Activated CD4-positive, CD25-positive, alpha-beta regulatory T cell treated with anti-CD3 and anti-CD28 coated beads, Interleukin-2, amount 50 U/mL, for 24 hours (primary cell): ENCODE data around the gene ADGRE3.
"Not testable (repeated sequence)": the region's sequence is repeated elsewhere in the genome, so short reads cannot be mapped to it uniquely, and the experiment has no call there.

ENCODE experiments used
- ATAC-seq, 2 donors: fragments of 150-1000 bp; cut with Tn5 transposase; one replicate each; pipeline ENCODE4 v1.10.0; 2021; ENCODE audit warnings: mild to moderate bottlenecking in 1 of 2, moderate library complexity in 1 of 2

The ADGRE3 gene

DNA sequence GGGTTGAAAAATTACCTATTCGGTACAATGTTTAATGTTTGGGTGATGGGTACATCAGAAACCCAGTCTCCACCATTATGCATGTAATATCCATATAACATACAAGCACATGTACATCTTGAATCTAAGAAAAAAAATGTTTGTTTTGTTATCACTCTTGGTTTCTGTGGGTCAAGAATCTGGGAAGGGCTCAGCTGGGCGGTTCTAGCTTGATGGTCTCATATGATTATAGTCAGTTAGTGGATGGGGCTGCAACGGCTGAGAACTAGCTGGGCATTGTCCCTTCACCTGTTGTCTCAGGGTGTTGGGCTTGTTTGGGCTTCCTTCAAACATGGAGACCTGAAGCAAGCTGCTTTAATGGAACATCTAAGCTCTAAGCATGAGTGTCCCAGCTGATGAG, 4.7 kb downstream of the ADGRE3 start:
- no peak for ATAC-seq

DNA sequence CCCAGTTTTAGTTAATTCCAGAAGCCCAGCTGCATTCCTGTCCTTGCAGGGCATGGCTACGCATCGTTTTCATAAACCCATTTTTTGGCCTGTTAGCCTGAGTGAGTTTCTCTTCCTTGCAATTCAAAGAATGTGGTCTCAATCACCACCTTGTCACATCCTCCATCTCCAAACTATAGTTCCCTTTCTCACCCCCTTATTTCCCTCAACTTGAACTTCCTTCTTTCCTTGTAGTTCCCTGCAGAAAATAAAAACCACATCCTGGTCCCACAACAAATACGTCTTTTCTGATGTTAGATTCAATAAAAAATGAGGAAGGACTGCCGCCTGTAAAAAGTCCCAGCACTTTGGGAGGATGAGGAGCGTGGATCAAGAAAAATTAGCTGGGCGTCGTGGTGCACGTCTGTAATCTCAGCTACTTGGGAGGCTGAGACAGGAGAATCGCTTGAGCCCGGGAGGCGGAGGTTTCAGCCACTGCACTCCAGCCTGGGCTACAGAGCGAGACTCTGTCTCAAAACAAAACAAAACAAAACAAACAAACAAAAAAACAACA, 13.2 kb downstream of the ADGRE3 start:
- ATAC-seq: no peak

DNA sequence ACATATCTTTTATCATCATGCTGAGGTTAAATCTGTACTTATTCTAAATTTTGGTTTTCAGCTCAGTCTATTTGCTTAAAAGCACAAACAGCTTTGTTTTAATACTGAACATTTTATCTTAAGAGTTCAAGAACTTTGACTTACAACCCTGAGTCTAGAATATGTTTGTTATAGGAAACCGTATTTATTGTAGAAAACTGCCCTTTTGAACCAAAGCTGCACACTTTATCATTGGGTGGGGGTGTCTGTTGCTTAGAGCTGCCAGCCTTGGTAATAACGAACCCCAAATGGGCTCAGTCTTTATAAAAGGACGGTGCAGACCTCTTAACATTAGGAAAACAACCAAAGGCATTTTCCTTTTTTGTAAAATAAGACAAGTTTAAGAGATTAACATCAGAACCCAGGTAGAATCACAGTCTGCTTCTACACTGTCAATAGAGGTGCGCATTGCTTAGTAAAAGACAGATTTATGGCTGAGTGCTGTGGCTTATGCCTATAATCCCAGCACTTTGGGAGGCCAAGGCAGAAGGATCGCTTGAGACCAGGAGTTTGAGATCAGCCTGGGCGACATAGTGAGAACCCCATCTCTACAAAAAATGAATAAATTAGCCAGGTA, 14.7 kb downstream of the ADGRE3 start:
- ATAC-seq: no peak

DNA sequence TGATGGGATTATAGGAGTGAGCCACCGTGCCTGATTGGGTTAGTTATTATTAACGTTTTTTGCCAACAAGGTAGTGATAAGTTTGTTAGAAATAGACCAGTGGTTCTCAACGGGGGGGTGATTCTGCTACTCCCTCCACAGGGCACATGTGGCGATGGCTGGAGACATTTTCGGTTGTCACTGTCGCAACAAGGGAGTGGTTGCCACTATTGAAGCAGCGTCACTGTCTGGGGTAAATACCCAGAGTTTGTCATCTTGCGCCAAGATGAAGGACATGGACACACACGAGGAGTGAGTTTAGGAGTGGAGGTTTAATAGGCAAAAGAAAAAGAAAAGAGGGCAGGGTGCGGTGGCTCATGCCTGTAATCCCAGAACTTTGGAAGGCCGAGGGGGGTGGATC, 18.9 kb downstream of the ADGRE3 start:
- no peak for ATAC-seq

DNA sequence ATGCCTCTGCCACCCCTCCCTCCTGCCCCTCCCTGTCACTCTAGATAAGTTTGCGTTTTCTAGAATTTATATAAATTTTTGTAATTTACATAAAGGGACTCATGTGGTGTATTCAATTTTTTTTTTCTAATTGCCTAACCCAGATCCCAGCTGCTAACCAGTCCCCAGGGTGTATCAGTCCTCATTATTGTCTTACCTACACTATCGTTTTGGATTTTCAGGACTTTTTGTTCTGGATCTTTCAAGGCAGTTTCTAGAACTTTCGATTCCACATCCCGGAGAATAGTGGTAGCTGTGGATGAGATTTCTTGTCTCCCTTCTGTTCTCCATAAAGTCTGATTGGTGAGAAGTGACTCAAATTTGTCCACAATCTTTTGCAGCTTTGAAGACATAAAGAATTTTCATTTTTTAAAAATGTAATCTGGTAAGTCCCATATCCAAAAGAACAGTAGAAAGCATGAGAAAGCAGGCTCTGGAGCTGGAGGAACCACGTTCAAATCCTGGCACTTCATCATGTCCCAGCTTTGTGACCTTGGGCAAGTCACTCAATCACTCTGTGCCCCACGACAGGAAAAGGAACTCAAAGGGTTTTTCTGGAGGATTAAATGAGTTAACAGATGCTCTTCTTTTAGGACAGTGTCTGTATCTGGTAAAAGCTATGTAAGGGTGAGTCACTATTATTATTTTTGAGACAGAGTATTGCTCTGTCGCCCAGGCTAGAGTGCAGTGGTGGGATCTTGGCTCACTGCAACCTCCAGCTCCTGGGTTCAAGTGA, 19.7 kb downstream of the ADGRE3 start:
- no peak for ATAC-seq

DNA sequence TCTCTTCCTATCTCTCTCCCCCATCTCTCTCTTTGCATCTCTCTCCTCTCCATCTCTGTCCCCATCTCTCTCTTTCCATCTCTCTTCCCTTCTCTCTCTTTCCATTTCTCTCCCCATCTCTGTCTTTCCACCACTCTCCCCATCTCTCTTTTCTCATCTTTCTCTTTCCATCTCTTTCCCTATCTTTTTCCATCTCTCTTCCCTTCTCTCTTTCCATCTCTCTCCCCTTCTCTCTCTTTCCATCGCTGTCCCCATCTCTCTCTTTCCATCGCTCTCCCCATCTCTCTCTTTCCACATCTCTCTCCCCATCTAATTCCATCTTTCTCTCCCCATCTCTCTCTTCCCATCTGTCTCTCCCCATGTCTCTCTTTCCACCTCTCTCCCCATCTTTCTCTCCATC, 24.5 kb downstream of the ADGRE3 start:
- no peak for ATAC-seq

DNA sequence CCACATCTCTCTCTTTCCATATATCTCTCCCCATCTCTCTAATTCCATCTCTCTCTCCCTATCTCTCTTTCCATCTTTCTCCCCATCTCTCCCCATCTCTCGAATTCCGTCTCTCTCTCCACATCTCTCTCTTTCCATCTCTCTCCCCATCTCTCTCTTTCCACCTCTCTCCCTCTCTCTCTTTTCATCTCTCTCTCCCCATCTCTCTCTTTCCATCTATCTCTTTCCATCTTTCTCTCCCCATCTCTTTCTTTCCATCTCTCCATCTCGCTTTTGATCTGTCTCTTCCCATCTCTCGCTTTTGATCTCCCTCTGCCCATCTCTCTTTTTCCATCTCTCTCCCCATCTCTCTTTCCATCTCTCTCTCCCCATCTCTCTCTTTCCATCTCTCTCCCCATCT, 25.6 kb downstream of the ADGRE3 start:
- ATAC-seq: no peak

DNA sequence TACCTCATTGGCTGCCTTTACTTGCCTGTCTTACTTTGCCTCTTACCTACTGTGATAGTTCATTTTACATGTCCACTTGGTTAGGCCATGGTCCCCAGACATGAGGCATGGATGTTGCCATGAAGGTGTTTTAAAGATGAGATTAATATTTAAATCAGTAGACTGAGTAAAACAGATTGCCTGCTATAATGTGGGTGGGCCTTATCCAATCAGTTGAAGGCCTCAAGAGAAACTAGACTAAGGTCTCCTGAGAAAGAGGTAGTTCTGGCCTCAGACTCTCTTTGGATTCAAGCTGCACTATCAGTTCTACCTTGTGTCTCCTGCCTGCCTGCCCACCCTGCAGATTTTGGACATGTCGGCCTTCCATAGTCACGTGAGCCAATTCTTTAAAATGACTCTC, 26.1 kb downstream of the ADGRE3 start:
- no peak for ATAC-seq

DNA sequence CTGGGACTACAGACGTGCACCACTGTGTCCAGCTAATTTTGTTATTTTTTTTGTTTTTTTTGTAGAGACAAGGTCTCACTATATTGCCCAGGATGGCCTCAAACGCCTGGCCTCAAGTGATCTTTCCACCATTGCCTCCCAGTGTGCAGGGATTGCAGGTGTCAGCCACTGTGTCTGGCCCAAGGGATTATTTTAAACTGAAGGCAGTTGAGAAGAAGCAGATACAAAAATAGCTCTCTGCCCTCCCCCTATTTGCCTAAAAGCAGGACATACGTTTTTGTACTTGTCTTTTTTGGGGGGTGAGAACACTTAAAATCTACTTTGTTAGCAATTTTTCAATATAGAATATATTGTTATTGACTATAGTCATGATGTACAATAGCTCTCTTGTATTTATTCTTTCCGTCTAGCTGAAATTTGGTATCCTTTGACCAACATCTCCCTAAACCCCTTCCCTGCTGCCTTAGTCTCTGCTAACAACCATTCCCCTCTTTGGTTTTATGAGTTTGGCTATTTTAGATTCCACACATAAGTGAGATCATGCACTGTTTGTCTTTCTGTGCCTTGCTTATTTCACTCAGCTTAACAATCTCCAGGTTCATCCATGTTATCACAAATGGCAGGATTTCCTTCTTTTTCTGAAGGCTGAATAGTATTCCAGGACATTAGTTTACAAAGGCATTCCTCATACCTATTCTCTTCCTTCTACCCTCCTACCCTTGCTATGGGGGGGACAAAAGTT, 34.9 kb downstream of the ADGRE3 start:
- ATAC-seq: no peak

DNA sequence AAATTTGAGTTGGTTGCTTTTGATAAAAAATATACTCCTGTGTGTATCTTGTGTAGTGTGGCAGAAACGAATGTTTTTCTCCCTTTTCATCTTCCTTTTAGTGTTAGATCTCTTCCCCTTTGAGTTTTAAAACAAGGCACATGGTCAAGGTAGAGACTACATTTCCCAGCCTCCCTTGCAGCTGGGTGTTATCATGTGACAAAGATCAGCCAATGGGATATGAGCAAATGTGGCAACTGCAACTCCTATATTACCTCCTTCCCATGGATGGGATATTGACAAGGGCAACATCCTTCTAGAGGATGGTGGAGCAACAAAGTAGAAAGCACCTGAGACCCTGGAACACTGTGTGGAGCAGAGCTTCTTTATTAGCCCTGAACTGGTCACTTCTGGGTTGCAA, 42.4 kb downstream of the ADGRE3 start:
- no peak for ATAC-seq

DNA sequence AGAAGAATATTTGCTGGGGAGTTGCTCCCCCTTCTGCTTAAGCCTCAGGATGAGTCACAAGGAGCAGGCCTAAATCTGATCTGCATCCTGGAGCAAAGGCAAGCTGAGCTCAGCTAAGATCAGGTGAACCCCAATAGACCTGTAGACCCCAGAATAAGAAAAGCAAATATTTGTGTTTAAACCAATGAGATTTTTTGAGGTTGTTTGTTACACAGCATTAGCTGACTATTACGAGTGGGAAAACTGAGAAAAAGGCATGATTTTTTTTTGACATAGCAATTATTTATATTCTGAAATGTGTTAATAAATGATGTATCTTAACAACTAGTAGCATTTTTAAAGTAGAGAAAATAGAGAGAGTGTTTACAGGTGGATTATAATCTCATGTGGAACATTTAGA, 45.1 kb downstream of the ADGRE3 start:
- no peak for ATAC-seq

DNA sequence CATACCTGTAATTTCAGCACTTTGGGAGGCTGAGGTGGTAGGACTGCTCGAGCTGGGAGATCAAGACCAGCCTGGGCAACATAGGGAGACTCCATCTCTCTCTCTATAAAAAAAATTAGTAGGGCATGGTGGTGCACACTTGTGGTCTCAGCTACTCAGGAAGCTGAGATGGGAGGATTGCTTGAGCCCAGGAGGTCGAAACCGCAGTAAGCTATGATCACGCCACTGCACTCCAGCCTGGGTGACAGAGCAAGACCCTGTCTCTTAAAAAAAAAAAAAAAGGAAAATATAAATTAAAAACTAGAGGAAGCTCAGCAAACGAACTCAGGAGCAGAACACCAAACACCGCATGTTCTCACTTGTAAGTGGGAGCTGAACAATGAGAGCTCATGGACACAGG, 50.2 kb downstream of the ADGRE3 start:
- not testable (repeated sequence) for ATAC-seq

DNA sequence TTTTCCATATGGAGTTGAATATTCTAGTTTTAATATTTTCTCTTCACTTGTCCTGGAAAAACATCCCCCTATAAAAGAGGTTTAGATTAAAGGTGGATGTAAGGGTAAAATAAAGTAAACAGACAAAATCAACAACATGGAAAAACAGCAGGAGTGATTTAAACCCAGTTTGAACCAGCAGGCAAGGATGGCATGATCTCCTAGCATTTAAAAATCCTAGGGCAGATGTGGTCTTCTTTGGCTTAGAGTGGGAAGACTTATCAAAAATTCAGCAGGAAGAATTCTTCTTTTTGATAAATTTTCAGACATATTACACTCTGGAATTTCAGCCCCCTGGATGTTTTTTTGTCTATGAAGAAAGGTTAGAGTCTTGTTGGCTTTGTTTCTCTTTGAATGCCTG, 55.2 kb downstream of the ADGRE3 start:
- ATAC-seq: no peak

DNA sequence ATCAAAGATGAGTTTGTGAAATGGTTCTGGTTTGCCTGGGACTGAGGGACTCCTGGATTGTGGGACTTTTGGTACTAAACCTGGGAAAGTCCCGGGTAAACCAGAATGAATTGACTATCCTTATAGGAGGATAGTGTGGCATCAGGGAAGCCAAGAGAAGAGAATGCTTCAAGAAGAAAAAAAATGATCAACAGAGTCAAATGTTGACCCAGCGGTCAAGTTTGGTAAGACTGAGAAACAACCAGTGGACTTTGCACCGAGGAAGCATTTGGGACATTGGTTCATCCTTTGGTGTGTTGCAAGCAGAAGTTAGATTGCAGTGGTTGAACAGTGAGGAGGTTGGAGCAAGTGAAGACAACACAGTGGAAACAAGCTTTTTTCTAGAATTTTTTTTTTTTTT, 58.2 kb downstream of the ADGRE3 start:
- no peak for ATAC-seq

DNA sequence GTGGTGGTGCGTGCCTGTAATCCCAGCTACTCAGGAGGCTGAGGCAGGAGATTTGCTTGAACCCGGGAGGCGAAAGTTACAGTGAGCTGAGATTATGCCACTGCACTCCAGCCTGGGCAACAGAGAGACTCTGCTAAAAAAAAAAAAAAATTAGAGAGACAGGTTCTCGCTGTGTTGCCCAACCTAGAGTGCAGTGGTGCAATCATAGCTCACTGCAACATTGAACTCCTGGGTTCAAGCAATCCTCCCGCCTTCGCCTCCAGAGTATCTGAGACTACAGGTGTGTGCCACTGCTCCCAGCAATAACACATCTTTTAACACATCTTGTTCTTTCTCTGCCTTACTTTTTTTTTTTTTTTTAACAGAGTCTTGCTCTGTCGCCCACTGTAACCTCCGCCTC, 59.0 kb downstream of the ADGRE3 start:
- no peak for ATAC-seq

DNA sequence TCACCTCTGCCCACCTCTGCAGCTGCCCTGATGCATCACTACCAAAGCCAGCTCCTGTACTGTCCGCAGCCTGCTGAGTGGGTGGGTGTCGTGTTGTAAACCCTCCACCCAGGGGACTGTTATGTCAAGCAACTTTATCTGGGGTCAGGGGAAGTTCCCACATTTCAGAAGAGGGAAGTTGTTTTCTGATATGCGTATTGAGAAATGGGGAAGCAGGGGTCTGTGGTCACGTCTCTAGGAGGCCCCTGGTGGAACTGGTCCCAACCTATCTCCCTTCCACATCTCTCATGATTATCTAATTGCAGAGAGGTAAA, 60.6 kb downstream of the ADGRE3 start:
- peak; percentile 33 to 55 for ATAC-seq

DNA sequence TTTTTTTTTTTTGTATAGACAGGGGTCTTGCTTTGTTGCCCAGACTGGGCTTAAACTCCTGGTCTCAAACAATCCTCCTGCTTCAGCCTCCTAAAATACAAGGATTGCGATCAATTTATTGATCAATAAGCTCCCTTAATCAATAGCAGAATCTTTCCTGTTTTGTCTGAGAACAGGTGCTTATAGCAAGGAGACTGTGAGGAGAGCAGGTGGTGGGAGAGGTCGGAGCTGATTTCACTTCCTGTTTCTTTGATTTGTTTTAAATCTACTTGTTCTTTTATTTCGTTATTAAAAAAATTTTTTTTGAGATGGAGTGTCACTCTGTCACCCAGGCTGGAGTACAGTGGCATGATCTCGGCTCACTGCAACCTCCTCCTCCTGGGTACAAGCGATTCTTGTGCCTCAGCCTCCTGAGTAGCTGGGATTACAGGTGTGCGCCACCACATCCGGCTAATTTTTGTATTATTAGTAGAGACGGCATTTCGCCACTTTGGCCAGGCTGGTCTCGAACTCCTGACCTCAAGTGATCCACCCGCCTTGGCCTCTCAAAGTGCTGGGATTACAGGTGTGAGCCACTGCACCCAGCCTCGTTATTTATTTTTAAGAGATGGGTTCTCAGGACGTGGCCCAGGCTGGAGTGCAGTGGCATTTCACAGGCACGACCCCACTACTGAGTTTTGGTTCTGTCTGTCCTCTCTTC, 61.1 kb downstream of the ADGRE3 start:
- ATAC-seq: not testable (repeated sequence)

DNA sequence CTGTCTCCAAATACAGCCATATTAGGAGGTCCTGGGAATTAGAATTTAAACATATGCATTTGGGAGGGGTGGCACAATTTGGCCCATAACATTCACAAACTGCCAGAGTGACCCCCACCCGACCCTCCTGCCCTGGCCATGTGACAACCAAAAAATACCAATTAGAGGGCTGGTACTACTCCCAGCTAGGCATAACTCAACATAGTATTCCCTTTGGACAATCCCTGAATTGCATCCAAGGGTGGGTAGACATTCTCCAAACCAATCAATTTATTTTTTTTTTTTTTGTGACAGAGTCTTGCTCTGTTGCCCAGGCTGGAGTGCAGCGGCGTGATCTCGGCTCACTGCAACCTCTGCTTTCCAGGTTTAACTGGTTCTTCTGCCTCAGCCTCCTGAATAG, 62.0 kb downstream of the ADGRE3 start:
- ATAC-seq: no peak

DNA sequence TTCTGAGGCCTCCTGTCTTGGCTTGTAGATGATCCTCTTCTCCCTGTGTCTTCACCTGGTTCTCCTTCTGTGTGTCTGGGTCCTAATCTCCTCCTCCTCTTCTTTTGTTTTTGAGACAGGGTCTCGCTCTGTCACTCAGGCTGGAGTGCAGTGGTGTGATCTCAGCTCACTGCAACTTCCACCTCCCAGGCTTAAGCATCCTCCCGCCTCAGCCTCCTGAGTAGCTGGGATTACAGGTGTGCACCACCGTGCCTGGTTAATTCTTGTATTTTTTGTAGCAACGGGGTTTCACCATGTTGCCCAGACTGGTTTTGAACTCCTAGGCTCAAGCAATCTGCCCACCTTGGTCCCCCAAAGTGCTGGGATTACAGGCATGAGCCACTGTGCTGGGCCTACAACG, 62.4 kb downstream of the ADGRE3 start:
- not testable (repeated sequence) for ATAC-seq

DNA sequence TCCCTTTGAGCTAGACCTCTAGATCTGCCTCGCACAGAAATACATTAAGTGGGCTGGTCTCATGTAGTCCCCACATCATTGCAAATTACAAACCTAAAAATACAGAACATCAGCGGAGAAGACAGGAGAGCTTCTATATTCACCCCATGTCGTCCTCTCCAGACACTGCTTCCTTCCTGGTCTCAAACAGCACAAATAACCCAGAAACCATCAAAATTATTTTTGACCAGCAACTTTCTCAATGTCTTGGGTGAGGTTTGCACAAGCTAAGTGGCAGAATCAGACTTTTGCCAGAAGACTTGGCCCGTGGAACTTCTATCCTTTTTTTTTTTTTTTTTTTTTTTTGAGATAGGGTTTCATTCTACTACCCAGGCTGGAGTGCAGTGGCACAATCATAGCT, 63.6 kb downstream of the ADGRE3 start:
- no peak for ATAC-seq

DNA sequence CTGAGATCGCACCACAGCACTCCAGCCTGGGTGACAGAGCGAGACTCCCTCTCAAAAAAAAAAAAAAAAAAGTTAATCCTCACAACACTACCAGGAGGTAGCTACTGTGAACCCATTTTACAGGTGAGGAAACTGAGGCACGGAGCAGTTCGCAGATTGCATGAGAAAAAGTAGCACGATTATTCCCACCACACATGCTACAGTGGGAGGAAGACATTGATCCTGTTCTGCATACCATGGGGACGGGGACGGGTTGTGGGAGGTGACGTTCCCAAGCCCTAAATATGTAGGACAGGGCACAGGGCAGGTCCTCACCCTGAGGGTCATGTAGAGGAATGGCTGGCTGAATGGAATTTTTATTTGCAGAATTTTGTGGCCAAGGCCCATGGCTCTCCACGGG, 68.0 kb downstream of the ADGRE3 start:
- no peak for ATAC-seq

DNA sequence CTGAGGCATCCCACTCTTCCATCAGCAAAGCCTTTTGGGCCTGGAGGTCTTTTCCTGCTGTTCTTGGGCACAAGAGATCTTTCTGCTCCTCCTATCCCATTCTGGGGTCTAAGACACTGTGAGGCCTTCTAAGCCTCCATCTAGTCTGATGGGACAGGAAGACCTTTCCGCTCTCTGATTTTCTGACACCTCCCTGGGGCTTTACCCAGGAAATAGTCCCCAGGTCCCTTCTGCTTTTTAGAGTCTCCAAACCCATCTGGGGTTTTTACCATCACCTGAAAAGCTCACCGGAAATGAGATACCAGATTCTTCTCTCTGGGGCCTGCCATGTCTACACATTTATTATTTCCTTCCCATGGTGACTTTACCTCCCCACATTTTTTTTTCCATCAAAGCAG, 70.7 kb downstream of the ADGRE3 start:
- ATAC-seq: peak; percentile 60 to 67

DNA sequence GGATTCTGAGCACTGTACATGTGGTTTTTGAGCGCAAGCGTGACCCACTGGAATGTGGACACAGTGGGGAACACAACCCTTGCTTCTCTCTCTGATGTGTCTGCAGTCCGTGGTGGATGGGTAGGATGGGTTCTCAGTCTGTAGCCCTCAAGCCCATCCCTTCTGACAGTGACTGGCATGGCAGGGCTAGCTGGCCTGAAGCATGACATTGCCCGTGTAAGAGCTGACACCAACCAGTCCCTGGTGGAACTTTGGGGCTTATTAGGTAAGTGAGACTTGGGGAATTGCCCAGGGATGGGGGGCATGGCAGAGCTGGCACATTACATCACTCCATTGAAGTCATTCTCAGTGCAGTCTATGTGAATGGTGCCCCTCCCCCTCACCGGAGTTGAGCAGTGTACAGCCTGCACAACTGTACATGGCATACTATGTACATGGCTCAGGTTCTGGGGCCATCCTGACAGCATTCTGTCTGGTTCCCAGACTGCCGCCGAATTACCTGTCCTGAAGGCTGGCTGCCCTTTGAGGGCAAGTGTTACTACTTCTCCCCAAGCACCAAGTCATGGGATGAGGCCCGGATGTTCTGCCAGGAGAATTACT, 75.0 kb downstream of the ADGRE3 start:
- peak in 1 of 2 donors; percentile 8 for ATAC-seq
